IMR-90 (cell line): Measurements from ENCODE around the gene ASRGL1. TPM values are rescaled to one million over a fixed set of nuclear protein-coding genes. Genes with fewer than 3 reads are reported as not detected.

Experiments used
- ATAC-seq: fragments of 200-7000 bp; cut with Tn5 transposase; 2 replicates; pipeline ENCODE4 v1.9.1; 2020; ENCODE audit warnings: low read depth, mild to moderate bottlenecking, moderate library complexity
- BruUV-seq: library from RNA; stranded (reverse); fragments of 400-500 nt; replicated peaks from 2 replicates; lab custom pipeline; 2021; lab: Mats Ljungman, UMichigan
- CTCF ChIA-PET: fragments of 300-600 bp; formaldehyde crosslinking; extraction: SDS; loops from one replicate; lab custom pipeline; 2021; ENCODE audit warnings: antibody characterized with exemption; lab: Yijun Ruan, JAX
- POLR2A ChIA-PET: fragments of 300-600 bp; sonication (Branson Sonifier 250); formaldehyde crosslinking; loops from one replicate; lab custom pipeline; 2022; ENCODE audit warnings: antibody characterized with exemption; ENCODE audit not compliant: unreplicated experiment; lab: Charles Lee
- DNase-seq: peaks from one replicate; pipeline ENCODE4 v3.0.0; 2013
- H2AFZ ChIP-seq: replicated peaks from 2 replicates; pipeline ENCODE3; 2013; ENCODE audit warnings: low read length, mild to moderate bottlenecking; ENCODE audit not compliant: poor library complexity
- H2AK5ac ChIP-seq: 2 replicates; pipeline ENCODE4 v1.6.1; 2013; ENCODE audit warnings: low read depth, low read length, inconsistent platforms
- H2AK9ac ChIP-seq: replicated peaks from 2 replicates; pipeline ENCODE3; 2013; ENCODE audit warnings: mild to moderate bottlenecking, low read depth, low read length, moderate library complexity; ENCODE audit not compliant: poor library complexity
- H2BK120ac ChIP-seq: 2 replicates; pipeline ENCODE4 v1.6.1; 2013; ENCODE audit warnings: low read depth, low read length, inconsistent platforms
- H2BK15ac ChIP-seq: 3 replicates; pipeline ENCODE4 v1.6.1; 2013; ENCODE audit warnings: low read depth, low read length, inconsistent platforms
- H2BK20ac ChIP-seq: 2 replicates; pipeline ENCODE4 v1.6.1; 2013; ENCODE audit warnings: low read depth, mild to moderate bottlenecking, inconsistent platforms, low read length, moderate library complexity
- H2BK5ac ChIP-seq: 2 replicates; pipeline ENCODE4 v1.6.1; 2013; ENCODE audit warnings: mild to moderate bottlenecking, low read depth, low read length, inconsistent platforms; ENCODE audit not compliant: poor library complexity, severe bottlenecking
- H3K14ac ChIP-seq: replicated peaks from 2 replicates; pipeline ENCODE4 v1.6.1; 2013; ENCODE audit warnings: low read depth, low read length, inconsistent platforms
- H3K18ac ChIP-seq: 2 replicates; pipeline ENCODE4 v1.6.1; 2013; ENCODE audit warnings: low read depth, low read length, control low read depth
- H3K23ac ChIP-seq: 2 replicates; pipeline ENCODE4 v1.6.1; 2013; ENCODE audit warnings: low read depth, low read length, inconsistent platforms
- H3K27ac ChIP-seq: 2 replicates; pipeline ENCODE4 v1.5.1; 2013; ENCODE audit warnings: mild to moderate bottlenecking, control low read depth, low read length; ENCODE audit not compliant: insufficient read depth
- H3K27me3 ChIP-seq: 2 replicates; pipeline ENCODE4 v1.6.1; 2013; ENCODE audit warnings: low read length; ENCODE audit not compliant: control insufficient read depth, insufficient read depth
- H3K36me3 ChIP-seq: 2 replicates; pipeline ENCODE4 v1.6.1; 2013; ENCODE audit warnings: low read length, mixed read lengths; ENCODE audit not compliant: control insufficient read depth, insufficient read depth
- H3K4ac ChIP-seq: 2 replicates; pipeline ENCODE4 v1.6.1; 2013; ENCODE audit warnings: low read depth, low read length, inconsistent platforms
- H3K4me1 ChIP-seq: 2 replicates; pipeline ENCODE4 v1.6.1; 2013; ENCODE audit warnings: low read length, mixed read lengths; ENCODE audit not compliant: control insufficient read depth, insufficient read depth
- H3K4me2 ChIP-seq: 2 replicates; pipeline ENCODE4 v1.6.1; 2013; ENCODE audit warnings: low read depth, mild to moderate bottlenecking, control low read depth, low read length, moderate library complexity
- H3K4me3 ChIP-seq: 2 replicates; pipeline ENCODE4 v1.5.1; 2013; ENCODE audit warnings: low read depth, mild to moderate bottlenecking, control low read depth, low read length, moderate library complexity; ENCODE audit not compliant: insufficient read depth
- H3K56ac ChIP-seq: 2 replicates; pipeline ENCODE4 v1.6.1; 2013; ENCODE audit warnings: low read length, inconsistent platforms; ENCODE audit not compliant: insufficient read depth; ENCODE audit errors: extremely low read depth
- H3K79me1 ChIP-seq, 2 experiments: 2 replicates each; pipeline ENCODE4 v1.6.1; 2013; ENCODE audit warnings: low read length in 2 of 2, inconsistent platforms in 1 of 2, low read depth in 1 of 2
- H3K9ac ChIP-seq: 2 replicates; pipeline ENCODE4 v1.6.1; 2013; ENCODE audit warnings: low read depth, low read length, control low read depth
- H3K9me1 ChIP-seq: 2 replicates; pipeline ENCODE4 v1.6.1; 2013; ENCODE audit warnings: low read length, inconsistent platforms; ENCODE audit not compliant: insufficient read depth
- H3K9me3 ChIP-seq: 2 replicates; pipeline ENCODE4 v1.6.1; 2013; ENCODE audit warnings: low read length; ENCODE audit not compliant: control insufficient read depth, insufficient read depth
- H4K20me1 ChIP-seq: 2 replicates; pipeline ENCODE4 v1.6.1; 2013; ENCODE audit warnings: low read length, inconsistent platforms; ENCODE audit not compliant: insufficient read depth
- H4K5ac ChIP-seq: 2 replicates; pipeline ENCODE4 v1.6.1; 2013; ENCODE audit warnings: mild to moderate bottlenecking, low read depth, low read length, control low read depth
- H4K8ac ChIP-seq, 2 experiments: 2 replicates each; pipeline ENCODE4 v1.6.1; 2013; ENCODE audit warnings: low read depth in 2 of 2, low read length in 2 of 2, control low read depth in 1 of 2, inconsistent platforms in 1 of 2
- H4K91ac ChIP-seq: 2 replicates; pipeline ENCODE4 v1.6.1; 2013; ENCODE audit warnings: low read depth, low read length, inconsistent platforms; ENCODE audit not compliant: insufficient read depth
- BHLHE40 ChIP-seq: fragments of 150-350 bp; IDR thresholded peaks from 2 replicates; pipeline ENCODE4 v1.6.1; 2016; ENCODE audit warnings: mild to moderate bottlenecking, low read depth, low read length
- CEBPB ChIP-seq: IDR thresholded peaks from 2 replicates; pipeline ENCODE4 v1.6.1; 2012; ENCODE audit warnings: low read depth, low read length, improper control_type of control experiment
- MXI1 ChIP-seq: IDR thresholded peaks from 2 replicates; pipeline ENCODE4 v1.6.1; 2012; ENCODE audit warnings: low read depth, mild to moderate bottlenecking, low read length, moderate library complexity, borderline replicate concordance
- NFE2L2 ChIP-seq: fragments of 150-350 bp; IDR thresholded peaks from 2 replicates; pipeline ENCODE4 v1.6.1; 2016; ENCODE audit warnings: low read depth, mild to moderate bottlenecking, low read length
- POLR2A ChIP-seq: IDR thresholded peaks from 2 replicates; pipeline ENCODE4 v1.6.1; 2012; ENCODE audit warnings: mild to moderate bottlenecking, low read depth, low read length
- RCOR1 ChIP-seq: IDR thresholded peaks from 2 replicates; pipeline ENCODE4 v1.6.1; 2012; ENCODE audit warnings: mild to moderate bottlenecking, low read length, improper control_type of control experiment; ENCODE audit not compliant: insufficient replicate concordance
- RFX5 ChIP-seq: IDR thresholded peaks from 2 replicates; pipeline ENCODE4 v1.8.0; 2012; ENCODE audit warnings: low read depth, mild to moderate bottlenecking, low read length, moderate library complexity
- SMC3 ChIP-seq: fragments of 150-350 bp; IDR thresholded peaks from 2 replicates; pipeline ENCODE4 v1.6.1; 2016; ENCODE audit warnings: low read depth, mild to moderate bottlenecking, antibody characterized with exemption, low read length, moderate library complexity
- WGBS, 2 experiments: methylation state at CpG; one replicate each; pipeline versions ENCODE4 v1.1.5 to v1.1.7; 2013; ENCODE audit warnings: missing lambda C conversion rate in 2 of 2; ENCODE audit not compliant: insufficient read length in 1 of 2; ENCODE audit errors: extremely low coverage in 2 of 2; 5-methylcytosine and 5-hydroxymethylcytosine counted together
- dilution Hi-C: fragments of 300-500 bp; cut with HindIII; formaldehyde crosslinking; loops from one replicate; pipeline ENCODE4 v1.14.3; 2018; ENCODE audit warnings: low sequenced_read_pairs; ENCODE audit not compliant: unreplicated experiment
- in situ Hi-C: fragments of 300-500 bp; cut with MboI; formaldehyde crosslinking; loops from 3 replicates; pipeline ENCODE4 v1.14.3; 2019; ENCODE audit warnings: low sequenced_read_pairs, inconsistent platforms, mixed read lengths
- intact Hi-C: fragments of 100-400 bp; cut with micrococcal nuclease; formaldehyde crosslinking; loops from 2 replicates; pipeline ENCODE4 v1.10.0; 2022
- polyA plus RNA-seq, 3 experiments: library from polyadenylated mRNA; depleted of rRNA; stranded (reverse); fragments of >200 nt; gene quantifications; 2 replicates each; pipeline ENCODE4 v1.2.3, GENCODE V29; 2012; ENCODE audit warnings: low replicate concordance in 1 of 3
- total RNA-seq: library from RNA; depleted of rRNA; stranded (reverse); fragments of >200 nt; gene quantifications from 2 replicates; pipeline ENCODE4 v1.2.3, GENCODE V29; 2012
- TF ChIP-seq, protein P1 (sequence below): conservative IDR thresholded peaks from 2 replicates; pipeline ENCODE4 v1.5.1; 2012; ENCODE audit warnings: mild to moderate bottlenecking, low read depth, low read length, improper control_type of control experiment
- TF ChIP-seq, protein P2 (sequence below): fragments of 150-350 bp; IDR thresholded peaks from 2 replicates; pipeline ENCODE4 v1.6.1; 2016; ENCODE audit warnings: low read depth, mild to moderate bottlenecking, low read length, moderate library complexity, borderline replicate concordance

The ASRGL1 gene
- total and polyA plus RNA-seq, 2 of the 4 experiments (the other 2 are of a cell fraction) = 0.72 TPM; not detected in 1

GRCh38 chr11:62428871-62429560 lies 91.8 kb downstream of the ASRGL1 start (continued):
- TF ChIP-seq, protein P1, sequence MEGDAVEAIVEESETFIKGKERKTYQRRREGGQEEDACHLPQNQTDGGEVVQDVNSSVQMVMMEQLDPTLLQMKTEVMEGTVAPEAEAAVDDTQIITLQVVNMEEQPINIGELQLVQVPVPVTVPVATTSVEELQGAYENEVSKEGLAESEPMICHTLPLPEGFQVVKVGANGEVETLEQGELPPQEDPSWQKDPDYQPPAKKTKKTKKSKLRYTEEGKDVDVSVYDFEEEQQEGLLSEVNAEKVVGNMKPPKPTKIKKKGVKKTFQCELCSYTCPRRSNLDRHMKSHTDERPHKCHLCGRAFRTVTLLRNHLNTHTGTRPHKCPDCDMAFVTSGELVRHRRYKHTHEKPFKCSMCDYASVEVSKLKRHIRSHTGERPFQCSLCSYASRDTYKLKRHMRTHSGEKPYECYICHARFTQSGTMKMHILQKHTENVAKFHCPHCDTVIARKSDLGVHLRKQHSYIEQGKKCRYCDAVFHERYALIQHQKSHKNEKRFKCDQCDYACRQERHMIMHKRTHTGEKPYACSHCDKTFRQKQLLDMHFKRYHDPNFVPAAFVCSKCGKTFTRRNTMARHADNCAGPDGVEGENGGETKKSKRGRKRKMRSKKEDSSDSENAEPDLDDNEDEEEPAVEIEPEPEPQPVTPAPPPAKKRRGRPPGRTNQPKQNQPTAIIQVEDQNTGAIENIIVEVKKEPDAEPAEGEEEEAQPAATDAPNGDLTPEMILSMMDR = no peak

GRCh38 chr11:62430425-62430824 lies 93.2 kb downstream of the ASRGL1 start:
- Histone ChIP-seq H3K23ac (peak overlapping the region; percentile 84), H3K4me3 (no peak overlapping the region), H3K9me1 (peaks cover 28% of the 10 kb centered on the region), H2BK20ac (peak overlapping the region; percentile 95), H4K5ac (peak overlapping the region; percentile 82), H3K27ac (peak overlapping the region; percentile 92), H2BK15ac (peak overlapping the region; percentile 89; the same call in 2 of the 3 replicates), H2AFZ (peak overlapping the region; percentile 68), H3K56ac (peak overlapping the region; percentile 65), H3K27me3 (no peaks in the 10 kb centered on the region), H3K14ac (peak overlapping the region; percentile 72), H3K36me3 (no peaks in the 10 kb centered on the region), H4K91ac (peak overlapping the region; percentile 94), H4K8ac (peak overlapping the region; percentile 54 to 79), H2AK9ac (peak overlapping the region; percentile 19), H3K9ac (peak overlapping the region; percentile 54; the same call in 1 of the 2 replicates), H4K20me1 (no peaks in the 10 kb centered on the region), H2AK5ac (peak overlapping the region; percentile 71), H3K18ac (peak overlapping the region; percentile 95), H3K4me2 (no peak overlapping the region), H3K4ac (peak overlapping the region; percentile 95), H3K9me3 (no peaks in the 10 kb centered on the region), H2BK5ac (peak overlapping the region; percentile 87), H2BK120ac (peak overlapping the region; percentile 95), H3K79me1 (peaks cover 0 to 32% of the 10 kb centered on the region in 2 experiments; a peak in 2 of 4 replicates), H3K4me1 (peaks cover 34% of the 10 kb centered on the region)
- ChIA-PET CTCF (interaction anchor here (1.3 kb wide), 1 partner anchor 112 kb away, joined by 3 read pairs; no protein-coding TSS in a partner anchor), POLR2A (no interaction called here)
- intact Hi-C loops = loop anchor here (2.0 kb wide), 1 partner anchor 80 kb away; no protein-coding TSS in a partner anchor
- no peak for DNase-seq
- no TSS peak for BruUV-seq
- no peak for ATAC-seq
- dilution Hi-C loops = no loop called here
- 44% methylated on average over 1 of the region's 3 CpGs; no CpG with 5 or more reads in 1 of the 2 experiments for WGBS, 2 experiments
- in situ Hi-C loops = no loop called here
- TF ChIP-seq RFX5 (no peak), CEBPB (no peak), NFE2L2 (no peak), MXI1 (no peak), BHLHE40 (no peak), SMC3 (no peak), POLR2A (no peak), RCOR1 (no peak)
- TF ChIP-seq, protein P1 = no peak
- TF ChIP-seq, protein P2, sequence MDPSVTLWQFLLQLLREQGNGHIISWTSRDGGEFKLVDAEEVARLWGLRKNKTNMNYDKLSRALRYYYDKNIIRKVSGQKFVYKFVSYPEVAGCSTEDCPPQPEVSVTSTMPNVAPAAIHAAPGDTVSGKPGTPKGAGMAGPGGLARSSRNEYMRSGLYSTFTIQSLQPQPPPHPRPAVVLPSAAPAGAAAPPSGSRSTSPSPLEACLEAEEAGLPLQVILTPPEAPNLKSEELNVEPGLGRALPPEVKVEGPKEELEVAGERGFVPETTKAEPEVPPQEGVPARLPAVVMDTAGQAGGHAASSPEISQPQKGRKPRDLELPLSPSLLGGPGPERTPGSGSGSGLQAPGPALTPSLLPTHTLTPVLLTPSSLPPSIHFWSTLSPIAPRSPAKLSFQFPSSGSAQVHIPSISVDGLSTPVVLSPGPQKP = no peak
